ENCODE results near the gene NOXA1.

DNA sequence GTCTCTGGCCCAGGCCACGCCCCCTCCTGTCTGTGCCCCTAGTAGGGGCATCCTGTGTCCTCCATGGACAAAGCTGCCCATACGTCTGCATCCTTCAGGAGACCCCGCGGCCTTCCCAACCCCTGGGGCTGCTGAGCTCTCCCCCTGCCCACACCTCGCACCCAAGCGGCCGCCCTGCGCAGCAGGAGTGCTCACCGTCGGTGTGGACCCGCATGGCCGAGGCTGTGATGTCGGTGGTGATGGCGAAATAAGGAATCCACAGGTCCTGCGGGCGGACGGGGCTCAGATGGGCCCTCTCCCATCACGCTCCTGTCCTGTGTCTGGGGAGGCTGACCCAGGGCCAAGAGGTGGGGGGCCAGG is 40.7 kb downstream of the NOXA1 start:
- TF ChIP-seq POLR2A (IDR thresholded peaks at IDR 0.05; ENCODE audit: low read depth, low read length) (no peak), POLR2AphosphoS5 (IDR thresholded peaks at IDR 0.05; ENCODE audit: low read depth, low read length) (no peak), TAF1 (IDR thresholded peaks at IDR 0.05; ENCODE audit: borderline replicate concordance, low read depth, low read length) (no peak)

Measured in GM12892 (cell line).